ENCODE results near the gene FAM107A. TPM values are rescaled to one million over a fixed set of nuclear protein-coding genes. Genes with fewer than 3 reads are reported as not detected.
A peak's percentile ranks its signal among the peaks of the same experiment; 100 is the strongest.

The FAM107A gene
- total and polyA plus RNA-seq, 2 of the 13 experiments (the other 11 are each of a cell fraction or from before 2014, with no cell fraction given): not detected

- TF ChIP-seq ZNF512 (CRISPR knock-in tag; IDR thresholded peaks at IDR 0.05) (no peak), SPEN (CRISPR knock-in tag; IDR thresholded peaks at IDR 0.05; ENCODE audit: low read depth) (peak; percentile 66; the same call in 1 of the 2 replicates), LBX2 (CRISPR knock-in tag; IDR thresholded peaks at IDR 0.05; ENCODE audit: borderline replicate concordance) (no peak; the same call in 1 of the 2 replicates), ZNF501 (CRISPR knock-in tag; IDR thresholded peaks at IDR 0.05) (no peak), FOXP4 (CRISPR knock-in tag; IDR thresholded peaks at IDR 0.05) (peak; percentile 49), ZNF484 (CRISPR knock-in tag; IDR thresholded peaks at IDR 0.05; ENCODE audit: borderline replicate concordance, low read depth) (0 out of 2 replicates have a peak, but pooled peaks have one; percentile 79), ZFYVE20 (CRISPR knock-in tag; IDR thresholded peaks at IDR 0.05; ENCODE audit: borderline replicate concordance, low read depth) (peak; percentile 85; the same call in 1 of the 2 replicates), STAG1 (CRISPR knock-in tag; IDR thresholded peaks at IDR 0.05) (peak; percentile 31), HDAC2 (CRISPR knock-in tag; IDR thresholded peaks at IDR 0.05) (peak; percentile 80), IRF2 (CRISPR knock-in tag; IDR thresholded peaks at IDR 0.05) (0 out of 2 replicates have a peak, but pooled peaks have one; percentile 60), PCBP1 (IDR thresholded peaks at IDR 0.05; ENCODE audit: borderline replicate concordance, low read depth, low read length) (no peak), ZNF326 (CRISPR knock-in tag; IDR thresholded peaks at IDR 0.05; ENCODE audit: borderline replicate concordance) (no peak), ZNF570 (CRISPR knock-in tag; IDR thresholded peaks at IDR 0.05; ENCODE audit: borderline replicate concordance) (0 out of 2 replicates have a peak, but pooled peaks have one; percentile 44), ZNF839 (CRISPR knock-in tag; IDR thresholded peaks at IDR 0.05; ENCODE audit: borderline replicate concordance) (no peak)
- TF ChIP-seq, protein P1, sequence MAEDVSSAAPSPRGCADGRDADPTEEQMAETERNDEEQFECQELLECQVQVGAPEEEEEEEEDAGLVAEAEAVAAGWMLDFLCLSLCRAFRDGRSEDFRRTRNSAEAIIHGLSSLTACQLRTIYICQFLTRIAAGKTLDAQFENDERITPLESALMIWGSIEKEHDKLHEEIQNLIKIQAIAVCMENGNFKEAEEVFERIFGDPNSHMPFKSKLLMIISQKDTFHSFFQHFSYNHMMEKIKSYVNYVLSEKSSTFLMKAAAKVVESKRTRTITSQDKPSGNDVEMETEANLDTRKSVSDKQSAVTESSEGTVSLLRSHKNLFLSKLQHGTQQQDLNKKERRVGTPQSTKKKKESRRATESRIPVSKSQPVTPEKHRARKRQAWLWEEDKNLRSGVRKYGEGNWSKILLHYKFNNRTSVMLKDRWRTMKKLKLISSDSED (CRISPR knock-in tag; IDR thresholded peaks at IDR 0.05): no peak
- TF ChIP-seq, protein P2, sequence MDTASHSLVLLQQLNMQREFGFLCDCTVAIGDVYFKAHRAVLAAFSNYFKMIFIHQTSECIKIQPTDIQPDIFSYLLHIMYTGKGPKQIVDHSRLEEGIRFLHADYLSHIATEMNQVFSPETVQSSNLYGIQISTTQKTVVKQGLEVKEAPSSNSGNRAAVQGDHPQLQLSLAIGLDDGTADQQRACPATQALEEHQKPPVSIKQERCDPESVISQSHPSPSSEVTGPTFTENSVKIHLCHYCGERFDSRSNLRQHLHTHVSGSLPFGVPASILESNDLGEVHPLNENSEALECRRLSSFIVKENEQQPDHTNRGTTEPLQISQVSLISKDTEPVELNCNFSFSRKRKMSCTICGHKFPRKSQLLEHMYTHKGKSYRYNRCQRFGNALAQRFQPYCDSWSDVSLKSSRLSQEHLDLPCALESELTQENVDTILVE (CRISPR knock-in tag; IDR thresholded peaks at IDR 0.05): 0 out of 2 replicates have a peak, but pooled peaks have one; percentile 34
- TF ChIP-seq, protein P3, sequence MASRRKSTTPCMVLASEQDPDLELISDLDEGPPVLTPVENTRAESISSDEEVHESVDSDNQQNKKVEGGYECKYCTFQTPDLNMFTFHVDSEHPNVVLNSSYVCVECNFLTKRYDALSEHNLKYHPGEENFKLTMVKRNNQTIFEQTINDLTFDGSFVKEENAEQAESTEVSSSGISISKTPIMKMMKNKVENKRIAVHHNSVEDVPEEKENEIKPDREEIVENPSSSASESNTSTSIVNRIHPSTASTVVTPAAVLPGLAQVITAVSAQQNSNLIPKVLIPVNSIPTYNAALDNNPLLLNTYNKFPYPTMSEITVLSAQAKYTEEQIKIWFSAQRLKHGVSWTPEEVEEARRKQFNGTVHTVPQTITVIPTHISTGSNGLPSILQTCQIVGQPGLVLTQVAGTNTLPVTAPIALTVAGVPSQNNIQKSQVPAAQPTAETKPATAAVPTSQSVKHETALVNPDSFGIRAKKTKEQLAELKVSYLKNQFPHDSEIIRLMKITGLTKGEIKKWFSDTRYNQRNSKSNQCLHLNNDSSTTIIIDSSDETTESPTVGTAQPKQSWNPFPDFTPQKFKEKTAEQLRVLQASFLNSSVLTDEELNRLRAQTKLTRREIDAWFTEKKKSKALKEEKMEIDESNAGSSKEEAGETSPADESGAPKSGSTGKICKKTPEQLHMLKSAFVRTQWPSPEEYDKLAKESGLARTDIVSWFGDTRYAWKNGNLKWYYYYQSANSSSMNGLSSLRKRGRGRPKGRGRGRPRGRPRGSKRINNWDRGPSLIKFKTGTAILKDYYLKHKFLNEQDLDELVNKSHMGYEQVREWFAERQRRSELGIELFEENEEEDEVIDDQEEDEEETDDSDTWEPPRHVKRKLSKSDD (CRISPR knock-in tag; IDR thresholded peaks at IDR 0.05; ENCODE audit: low read depth): no peak
These were observed 56.5 kb downstream of the FAM107A start (continued) for GRCh38 chr3:58520403-58521335.

Measured in HepG2 (cell line).